NCI-H2081 treated with DMSO at 0.1 percent for 48 hours (cell line): ENCODE data around the gene MAML3.

Experiments
- DNase-seq: peaks from one replicate; lab custom pipeline; 2025; lab: John Stamatoyannopoulos, UW

MAML3 gene

GRCh38 chr4:139863531-139863930 lies 290.5 kb downstream of the MAML3 start:
- no peak for DNase-seq

GRCh38 chr4:139861471-139861870 lies 292.5 kb downstream of the MAML3 start:
- DNase-seq = no peak

GRCh38 chr4:139860435-139861024 lies 293.5 kb downstream of the MAML3 start:
- DNase-seq = no peak

- no peak for DNase-seq
These were observed 294.1 kb downstream of the MAML3 start for GRCh38 chr4:139859876-139860275.

- no peak for DNase-seq
These were observed 295.4 kb downstream of the MAML3 start for GRCh38 chr4:139858436-139859205.

DNA sequence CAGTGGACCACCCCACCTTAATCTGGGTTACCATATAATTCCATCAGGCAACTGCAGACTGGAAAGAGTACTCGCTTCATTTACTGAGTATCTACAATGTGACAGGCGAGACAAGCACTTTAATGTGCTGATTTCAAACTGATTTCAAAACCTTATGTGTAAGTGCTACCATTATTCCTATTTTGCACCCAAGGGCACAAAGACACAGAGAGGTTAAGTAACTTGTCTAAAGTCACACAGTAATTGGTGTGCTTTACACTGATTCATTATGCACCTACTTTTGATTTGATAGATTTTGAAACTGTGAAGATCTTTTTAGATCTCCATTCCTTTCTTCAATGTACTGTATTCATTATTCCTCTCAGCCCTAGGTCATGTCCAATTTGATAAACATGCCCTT lies 296.0 kb downstream of the MAML3 start:
- no peak for DNase-seq

- DNase-seq = peak; percentile 33
These were observed 297.0 kb downstream of the MAML3 start for GRCh38 chr4:139857021-139857420.

GRCh38 chr4:139854668-139855403 lies 299.1 kb downstream of the MAML3 start:
- DNase-seq = no peak

DNA sequence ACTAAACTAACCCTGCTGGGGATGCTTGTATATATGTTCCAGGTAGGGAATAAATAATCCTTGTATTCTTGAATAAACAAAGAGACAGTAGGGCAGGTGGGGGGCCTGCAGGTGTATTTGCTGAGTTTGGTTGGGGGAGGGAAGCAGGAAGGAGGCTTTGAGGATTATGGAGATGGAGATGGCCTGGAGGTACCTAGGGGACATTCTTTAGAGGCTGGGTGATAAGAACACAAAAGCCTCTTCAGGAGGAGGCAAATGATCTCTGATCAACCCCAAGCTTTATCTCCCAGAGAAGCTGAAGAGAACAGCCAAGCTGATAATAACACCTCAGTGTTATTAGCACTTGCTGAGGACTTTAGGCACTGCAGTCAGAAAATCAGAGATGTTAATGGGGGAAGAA lies 300.7 kb downstream of the MAML3 start:
- no peak for DNase-seq

DNA sequence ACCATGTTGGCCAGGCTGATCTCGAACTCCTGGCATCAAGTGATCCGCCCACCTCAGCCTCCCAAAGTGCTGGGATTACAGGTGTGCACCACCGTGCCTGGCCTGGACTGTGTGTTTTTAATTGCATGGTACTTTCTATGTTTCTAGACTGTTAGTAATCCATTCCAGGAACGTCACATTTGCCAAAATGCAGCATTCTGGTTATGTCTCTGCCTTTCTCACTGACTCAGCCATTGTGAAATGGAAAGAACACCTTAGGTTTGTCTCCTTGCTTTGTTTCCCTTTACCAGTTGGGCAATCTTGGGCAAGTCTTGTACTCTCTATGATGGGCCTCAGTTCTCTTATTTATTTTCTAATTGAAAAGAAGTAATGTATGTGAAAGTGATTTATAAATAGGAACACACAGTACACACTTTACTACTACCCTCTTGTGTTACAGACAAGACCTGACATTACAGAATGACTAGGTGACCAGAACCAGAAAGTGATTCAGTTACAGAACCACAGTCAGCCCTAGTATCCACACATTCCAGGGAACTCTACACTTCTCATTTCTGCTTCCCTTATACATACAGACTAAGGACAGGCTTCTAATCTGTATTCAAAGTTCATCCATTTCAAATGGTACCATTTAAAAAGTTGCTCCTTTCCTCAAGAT lies 301.2 kb downstream of the MAML3 start:
- no peak for DNase-seq

DNA sequence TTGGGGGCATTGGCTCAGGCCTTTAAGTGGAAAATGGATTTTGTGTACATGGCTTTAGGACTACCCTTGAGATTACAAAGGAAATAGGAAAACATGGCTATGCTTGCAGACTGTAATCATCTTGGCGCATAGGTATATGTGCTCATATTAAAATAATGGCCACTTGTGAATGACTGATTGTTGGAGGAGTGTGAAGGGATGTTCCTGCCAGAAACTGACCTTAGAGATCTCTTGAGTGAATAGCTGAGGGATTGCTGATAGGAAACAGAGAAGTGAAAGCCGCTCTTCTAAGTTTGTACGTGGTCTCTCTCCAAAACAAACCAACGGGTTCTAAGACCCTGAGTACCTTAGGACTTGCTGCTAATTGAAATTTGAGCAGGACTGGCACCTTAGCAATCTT lies 302.3 kb downstream of the MAML3 start:
- no peak for DNase-seq

DNA sequence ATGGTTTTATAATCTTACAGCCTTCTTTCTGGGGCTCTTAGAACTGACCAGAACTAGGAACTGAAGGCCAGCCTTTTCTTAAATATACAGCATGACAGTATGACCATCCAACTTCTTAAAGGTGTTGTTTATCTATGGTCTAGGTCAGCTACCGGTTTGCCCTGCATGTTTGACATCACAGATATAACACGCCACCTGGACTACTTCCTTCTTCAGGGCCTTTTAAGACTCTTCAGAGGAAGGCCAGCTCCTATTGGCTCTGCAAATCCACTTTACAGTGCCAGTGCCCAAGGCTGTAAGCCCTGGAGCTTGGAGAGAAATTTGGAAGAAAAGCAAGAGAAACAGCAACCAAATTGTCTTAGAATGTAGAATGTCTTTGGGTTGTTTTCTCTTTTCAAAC lies 302.9 kb downstream of the MAML3 start:
- no peak for DNase-seq

GRCh38 chr4:139849219-139849618 lies 304.8 kb downstream of the MAML3 start:
- DNase-seq = peak; percentile 31

DNA sequence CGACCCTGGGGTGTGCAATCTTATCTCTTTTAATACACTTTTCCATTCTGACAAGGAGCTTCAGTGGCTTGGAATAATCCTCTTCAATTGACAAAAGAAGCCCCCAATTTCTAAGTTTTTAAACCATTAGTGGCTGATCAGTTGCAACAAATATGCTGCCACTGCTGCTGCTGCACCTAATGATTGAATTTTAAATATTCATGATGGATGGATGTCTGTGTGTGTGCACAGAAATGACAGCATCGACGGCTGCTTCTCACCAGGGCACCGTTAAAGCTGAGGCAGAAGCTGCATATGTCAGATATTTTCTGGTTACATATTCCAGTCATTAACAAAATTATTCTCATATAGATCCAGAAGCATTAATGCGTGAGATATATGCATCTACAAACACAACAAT lies 306.0 kb downstream of the MAML3 start:
- no peak for DNase-seq

DNA sequence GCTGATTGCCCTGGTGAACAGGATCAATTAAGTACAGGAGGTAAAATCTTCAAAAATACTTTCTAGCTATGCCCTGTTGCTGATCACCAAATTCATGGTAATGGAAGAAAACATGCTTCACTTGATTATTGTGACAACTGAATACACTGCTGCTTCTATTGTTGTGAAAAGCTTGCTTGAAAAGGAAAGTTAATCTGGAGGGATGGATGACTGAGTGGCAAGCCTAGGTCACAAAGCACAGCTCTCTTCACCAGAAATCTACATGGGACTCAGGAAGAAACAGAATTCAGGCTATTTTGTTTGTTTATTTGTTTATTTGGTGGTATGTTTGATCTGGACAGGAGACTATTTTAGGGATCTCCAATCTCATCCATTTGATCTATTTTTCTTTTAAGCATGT lies 306.4 kb downstream of the MAML3 start:
- no peak for DNase-seq

DNA sequence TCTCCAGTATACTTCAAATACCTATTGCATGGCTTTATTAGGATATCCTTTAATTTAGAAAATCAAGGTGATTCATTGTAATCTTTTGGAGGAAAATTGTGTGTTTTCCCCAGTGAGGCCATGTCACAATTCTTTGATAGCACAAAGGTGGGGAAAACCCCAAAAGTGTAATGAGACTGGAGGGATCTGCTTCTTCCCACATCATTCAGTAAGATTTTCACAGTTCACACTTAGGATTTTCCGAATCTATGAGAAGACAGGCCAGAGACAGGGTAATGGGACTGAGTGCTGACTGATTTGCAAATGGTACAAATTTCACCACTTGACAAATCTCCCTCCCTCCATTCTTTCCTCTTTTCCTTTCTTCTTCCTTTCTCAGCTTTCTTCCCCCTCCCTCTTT lies 307.2 kb downstream of the MAML3 start:
- DNase-seq = no peak

- DNase-seq = no peak
These were observed 308.4 kb downstream of the MAML3 start for GRCh38 chr4:139845453-139846093.

- no peak for DNase-seq
These were observed 309.4 kb downstream of the MAML3 start for GRCh38 chr4:139844459-139845036.

DNA sequence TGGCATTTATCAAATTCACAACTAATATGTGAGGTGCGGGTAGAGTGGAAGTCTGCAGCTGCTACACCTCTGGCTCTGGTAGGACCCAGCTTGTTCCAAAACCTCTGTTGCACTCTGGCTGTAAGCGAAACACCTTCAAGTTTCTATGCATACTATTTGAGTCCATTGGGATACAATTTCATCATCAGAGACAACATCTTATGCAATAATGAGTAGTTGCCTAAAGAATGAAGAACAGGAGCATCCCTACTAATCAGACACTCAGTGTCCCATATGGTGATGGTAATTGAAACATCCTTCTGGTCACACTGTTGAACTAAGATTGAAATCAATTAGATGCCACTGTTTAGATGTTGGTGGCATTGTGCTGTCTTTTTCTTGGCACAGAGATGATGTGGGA lies 309.9 kb downstream of the MAML3 start:
- DNase-seq = no peak

DNA sequence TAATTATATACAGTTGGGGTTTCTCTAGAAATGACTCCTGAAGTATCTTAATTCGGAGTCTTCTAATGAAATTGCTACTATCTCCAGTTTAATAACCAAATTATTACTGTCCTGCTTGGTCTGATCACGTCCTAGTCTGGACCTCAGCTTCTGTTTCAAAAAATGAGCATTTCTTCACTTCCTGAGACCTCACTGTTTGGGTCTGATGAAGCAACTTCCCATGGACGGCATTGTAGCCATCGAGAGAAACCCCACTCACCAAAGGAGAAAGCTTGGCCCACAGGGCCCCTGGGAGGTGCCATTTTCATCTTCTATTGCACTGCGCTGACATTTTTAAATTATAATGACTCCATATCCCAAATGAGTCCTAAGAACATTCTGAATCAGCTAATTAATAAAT lies 310.3 kb downstream of the MAML3 start:
- no peak for DNase-seq

DNA sequence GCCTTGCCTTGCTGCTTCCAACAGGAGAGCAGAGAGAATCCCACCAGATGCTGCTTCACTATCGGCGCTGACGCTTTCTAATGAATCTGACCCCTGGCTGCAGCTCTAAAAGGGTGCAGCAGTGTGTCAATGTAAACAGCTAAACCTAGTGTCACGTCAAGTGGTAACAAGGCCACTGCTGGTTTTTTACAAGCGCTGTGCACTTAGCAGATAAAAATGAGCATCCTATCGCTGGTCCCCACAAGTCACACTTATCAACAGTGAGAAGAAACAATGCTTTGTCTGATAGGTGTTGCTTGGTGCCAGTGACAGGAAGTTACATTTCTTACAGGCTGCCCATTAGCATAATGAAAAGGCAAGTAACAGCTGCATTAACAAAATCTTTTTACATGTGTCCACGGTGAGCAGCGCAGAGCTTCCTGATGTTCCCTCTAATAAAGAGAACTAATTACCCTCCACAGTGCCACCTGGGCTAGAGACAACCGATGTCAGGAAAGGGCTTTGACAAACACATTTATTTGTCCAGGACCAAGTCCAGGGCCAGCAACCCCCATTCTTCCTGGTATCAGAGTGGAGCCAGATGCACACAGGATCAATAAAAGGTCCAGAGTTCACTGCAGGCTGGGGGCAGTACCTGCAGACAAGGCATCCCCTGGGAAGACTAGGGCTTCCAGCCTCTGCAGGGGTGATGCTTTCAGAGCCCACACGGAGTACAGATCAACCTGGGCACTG lies 312.4 kb downstream of the MAML3 start:
- peak; percentile 90 for DNase-seq
